GM21526 (cell line): ENCODE results near the gene DAB2IP.
A peak's percentile ranks its signal among the peaks of the same experiment; 100 is the strongest.

Source experiments
- ATAC-seq: cut with Tn5 transposase; IDR thresholded peaks from one replicate; pipeline ENCODE4 v1.9.1; 2021; ENCODE audit warnings: moderate library complexity; ENCODE audit not compliant: unreplicated experiment, low FRiP score

The DAB2IP gene

GRCh38 chr9:121717141-121717991, 65.9 kb downstream of the DAB2IP start:
- no peak for ATAC-seq

- no peak for ATAC-seq
Measured at GRCh38 chr9:121718084-121718483, 66.7 kb downstream of the DAB2IP start.

- ATAC-seq: no peak
Measured at GRCh38 chr9:121718501-121718900, 67.1 kb downstream of the DAB2IP start.

- no peak for ATAC-seq
Measured at GRCh38 chr9:121720311-121721057, 69.0 kb downstream of the DAB2IP start.

- ATAC-seq: no peak
Measured at GRCh38 chr9:121721058-121721350, 69.6 kb downstream of the DAB2IP start.

- no peak for ATAC-seq
Measured at GRCh38 chr9:121721770-121722169, 70.3 kb downstream of the DAB2IP start.

- no peak for ATAC-seq
Measured at GRCh38 chr9:121725008-121725775, 73.8 kb downstream of the DAB2IP start.

GRCh38 chr9:121727295-121728020, 76.0 kb downstream of the DAB2IP start:
- no peak for ATAC-seq

- no peak for ATAC-seq
Measured at GRCh38 chr9:121728916-121729315, 77.5 kb downstream of the DAB2IP start.

GRCh38 chr9:121729769-121730562, 78.5 kb downstream of the DAB2IP start:
- ATAC-seq: no peak

- ATAC-seq: no peak
Measured at GRCh38 chr9:121731090-121731489, 79.7 kb downstream of the DAB2IP start.

GRCh38 chr9:121731919-121732318, 80.5 kb downstream of the DAB2IP start:
- no peak for ATAC-seq

GRCh38 chr9:121732389-121732788, 81.0 kb downstream of the DAB2IP start:
- no peak for ATAC-seq

- no peak for ATAC-seq
Measured at GRCh38 chr9:121732886-121733285, 81.5 kb downstream of the DAB2IP start.

- no peak for ATAC-seq
Measured at GRCh38 chr9:121734465-121734864, 83.0 kb downstream of the DAB2IP start.

- peak; percentile 51 for ATAC-seq
Measured at GRCh38 chr9:121735065-121735792, 83.8 kb downstream of the DAB2IP start.

GRCh38 chr9:121735793-121736770, 84.6 kb downstream of the DAB2IP start:
- ATAC-seq: no peak

- no peak for ATAC-seq
Measured at GRCh38 chr9:121736934-121737462, 85.6 kb downstream of the DAB2IP start.
